Liver (tissue), 9 donors: Measurements from ENCODE around the gene SMAD5. TPM values are rescaled to one million over a fixed set of nuclear protein-coding genes. Genes with fewer than 3 reads are reported as not detected.

Experiments used
- DNase-seq: peaks from one replicate; pipeline ENCODE4 v3.0.0-alpha.2; 2017; ENCODE audit warnings: low spot score
- H3K27ac ChIP-seq, 2 donors: one replicate each; pipeline ENCODE4 v1.7.0; 2013; ENCODE audit warnings: inconsistent platforms in 2 of 2, low read length in 2 of 2, control low read depth in 1 of 2, low read depth in 1 of 2, mild to moderate bottlenecking in 1 of 2
- H3K27me3 ChIP-seq, 4 donors: one replicate each; pipeline versions ENCODE4 v1.6.1 to v1.7.0; 2013; ENCODE audit warnings: low read length in 3 of 4, inconsistent platforms in 1 of 4, mild to moderate bottlenecking in 1 of 4, moderate library complexity in 1 of 4; ENCODE audit not compliant: control insufficient read depth in 4 of 4, insufficient read depth in 4 of 4
- H3K36me3 ChIP-seq, 4 donors: one replicate each; pipeline versions ENCODE4 v1.6.1 to v1.7.0; 2013; ENCODE audit warnings: low read length in 3 of 4, mild to moderate bottlenecking in 3 of 4, low read depth in 1 of 4, moderate library complexity in 1 of 4; ENCODE audit not compliant: control insufficient read depth in 4 of 4, insufficient read depth in 3 of 4
- H3K4me1 ChIP-seq, 4 donors: one replicate each; pipeline versions ENCODE4 v1.6.1 to v1.7.0; 2013; ENCODE audit warnings: low read length in 3 of 4, mild to moderate bottlenecking in 3 of 4, moderate library complexity in 1 of 4; ENCODE audit not compliant: control insufficient read depth in 4 of 4, insufficient read depth in 4 of 4
- H3K4me3 ChIP-seq, 3 donors: one replicate each; pipeline versions ENCODE4 v1.6.1 to v1.7.0; 2013; ENCODE audit warnings: low read length in 3 of 3, control low read depth in 1 of 3, low read depth in 1 of 3, mild to moderate bottlenecking in 1 of 3
- H3K9ac ChIP-seq, 2 donors: one replicate each; pipeline ENCODE4 v1.7.0; 2013; ENCODE audit warnings: low read length in 2 of 2, mild to moderate bottlenecking in 2 of 2, moderate library complexity in 2 of 2, control low read depth in 1 of 2, low read depth in 1 of 2
- H3K9me3 ChIP-seq, 4 donors: one replicate each; pipeline versions ENCODE4 v1.6.1 to v1.7.0; 2013; ENCODE audit warnings: low read length in 3 of 4; ENCODE audit not compliant: control insufficient read depth in 4 of 4
- EGR1 ChIP-seq, 2 donors: IDR thresholded peaks; 2 replicates each; pipeline ENCODE4 v1.6.1; 2016 to 2018; ENCODE audit warnings: antibody characterized with exemption in 2 of 2, low read depth in 2 of 2
- FOXA1 ChIP-seq: IDR thresholded peaks from 2 replicates; pipeline ENCODE4 v1.6.1; 2016; ENCODE audit warnings: antibody characterized with exemption
- FOXA2 ChIP-seq: IDR thresholded peaks from 2 replicates; pipeline ENCODE4 v1.6.1; 2016; ENCODE audit warnings: antibody characterized with exemption
- GABPA ChIP-seq, 2 donors: IDR thresholded peaks in 1 of 2; conservative IDR thresholded peaks in 1 of 2; 2 replicates each; pipeline ENCODE4 v1.6.1; 2016; ENCODE audit warnings: antibody characterized with exemption in 2 of 2, mild to moderate bottlenecking in 1 of 2, moderate library complexity in 1 of 2
- HNF4A ChIP-seq, 2 donors: conservative IDR thresholded peaks; 2 replicates each; pipeline ENCODE4 v1.6.1; 2016; ENCODE audit warnings: antibody characterized with exemption in 2 of 2, mild to moderate bottlenecking in 2 of 2
- HNF4G ChIP-seq: IDR thresholded peaks from 2 replicates; pipeline ENCODE4 v1.6.1; 2016; ENCODE audit warnings: antibody characterized with exemption
- JUND ChIP-seq, 2 donors: IDR thresholded peaks; 2 replicates each; pipeline ENCODE4 v1.6.1; 2016; ENCODE audit warnings: antibody characterized with exemption in 2 of 2
- NR2F2 ChIP-seq: IDR thresholded peaks from 2 replicates; pipeline ENCODE4 v1.6.1; 2016; ENCODE audit warnings: antibody characterized with exemption
- RAD21 ChIP-seq, 2 donors: IDR thresholded peaks; 2 replicates each; pipeline ENCODE4 v1.6.1; 2016; ENCODE audit warnings: antibody characterized with exemption in 2 of 2, mild to moderate bottlenecking in 2 of 2
- RXRA ChIP-seq, 2 donors: IDR thresholded peaks; 2 replicates each; pipeline ENCODE4 v1.6.1; 2017 to 2018; ENCODE audit warnings: antibody characterized with exemption in 2 of 2, mild to moderate bottlenecking in 1 of 2
- SP1 ChIP-seq: IDR thresholded peaks from 2 replicates; pipeline ENCODE4 v1.6.1; 2018; ENCODE audit warnings: antibody characterized with exemption, mild to moderate bottlenecking
- TAF1 ChIP-seq: conservative IDR thresholded peaks from 2 replicates; pipeline ENCODE4 v1.6.1; 2016; ENCODE audit warnings: antibody characterized with exemption, mild to moderate bottlenecking
- YY1 ChIP-seq: IDR thresholded peaks from 2 replicates; pipeline ENCODE4 v1.6.1; 2016; ENCODE audit warnings: antibody characterized with exemption, mild to moderate bottlenecking
- WGBS: extraction: QIAGEN DNeasy Blood & Tissue Kit; methylation state at CpG from one replicate; pipeline ENCODE4 v1.1.7; 2013; 5-methylcytosine and 5-hydroxymethylcytosine counted together
- polyA plus RNA-seq, 2 donors: library from polyadenylated mRNA; stranded (reverse) in 1 of 2; unstranded in 1 of 2; fragments of 200-250 nt in 1 of 2; fragments of >200 nt in 1 of 2; fragmentation: Nextera tagmentation in 1 of 2; extraction: Ambion mirVana in 1 of 2; gene quantifications; one replicate each; pipeline versions ENCODE4 v1.2.1 to v1.2.3, GENCODE V29; 2013 to 2015
- total RNA-seq, 2 donors: library from RNA; depleted of rRNA; stranded (reverse); fragments of >200 nt; gene quantifications; one replicate each; pipeline ENCODE4 v1.2.3, GENCODE V29; 2014
- TF ChIP-seq, protein P1 (sequence below): fragments of 150-350 bp; IDR thresholded peaks from 2 replicates; pipeline ENCODE4 v1.5.1; 2017; ENCODE audit warnings: improper control_type of control experiment, low read depth, low read length; ENCODE audit not compliant: missing input control
- TF ChIP-seq, protein P2 (sequence below): IDR thresholded peaks from 2 replicates; pipeline ENCODE4 v1.6.1; 2016; ENCODE audit warnings: antibody characterized with exemption
- TF ChIP-seq, protein P3 (sequence below): IDR thresholded peaks from 2 replicates; pipeline ENCODE4 v1.6.1; 2016; ENCODE audit warnings: antibody characterized with exemption
- TF ChIP-seq, protein P4 (sequence below): IDR thresholded peaks from 2 replicates; pipeline ENCODE4 v1.6.1; 2016; ENCODE audit warnings: antibody characterized with exemption, mild to moderate bottlenecking
- TF ChIP-seq, protein P5 (sequence below): IDR thresholded peaks from 2 replicates; pipeline ENCODE4 v1.6.1; 2016; ENCODE audit warnings: antibody characterized with exemption
- donor health status: healthy.
- donor health status: healthy.
- donor health status: healthy.
- donor health status: healthy.
- donor health status: healthy.

The SMAD5 gene
- total and polyA plus RNA-seq, 4 donors: 5.9 to 42.0 (median 16.3) TPM

DNA sequence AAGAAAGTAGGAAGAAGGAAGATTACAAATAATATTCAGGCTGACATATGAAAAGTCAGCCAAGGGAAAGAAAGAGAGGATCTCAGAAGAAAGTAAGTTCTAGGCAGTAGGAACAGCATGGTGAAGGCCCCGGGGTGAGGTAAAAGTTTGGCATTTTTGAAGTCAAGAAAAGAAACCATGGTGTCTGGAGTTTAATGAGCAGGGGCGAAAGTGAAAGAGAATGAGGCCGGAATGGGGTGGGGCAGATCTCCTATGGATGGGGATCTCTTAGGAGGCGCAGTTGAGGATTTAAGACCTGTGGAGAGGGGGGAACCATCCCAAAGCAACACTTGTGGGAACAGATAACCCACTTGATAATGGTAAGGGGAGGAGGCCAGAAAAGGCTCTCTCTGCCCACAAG is 42.3 kb upstream of the SMAD5 start (continued):
- TF ChIP-seq, protein P1, sequence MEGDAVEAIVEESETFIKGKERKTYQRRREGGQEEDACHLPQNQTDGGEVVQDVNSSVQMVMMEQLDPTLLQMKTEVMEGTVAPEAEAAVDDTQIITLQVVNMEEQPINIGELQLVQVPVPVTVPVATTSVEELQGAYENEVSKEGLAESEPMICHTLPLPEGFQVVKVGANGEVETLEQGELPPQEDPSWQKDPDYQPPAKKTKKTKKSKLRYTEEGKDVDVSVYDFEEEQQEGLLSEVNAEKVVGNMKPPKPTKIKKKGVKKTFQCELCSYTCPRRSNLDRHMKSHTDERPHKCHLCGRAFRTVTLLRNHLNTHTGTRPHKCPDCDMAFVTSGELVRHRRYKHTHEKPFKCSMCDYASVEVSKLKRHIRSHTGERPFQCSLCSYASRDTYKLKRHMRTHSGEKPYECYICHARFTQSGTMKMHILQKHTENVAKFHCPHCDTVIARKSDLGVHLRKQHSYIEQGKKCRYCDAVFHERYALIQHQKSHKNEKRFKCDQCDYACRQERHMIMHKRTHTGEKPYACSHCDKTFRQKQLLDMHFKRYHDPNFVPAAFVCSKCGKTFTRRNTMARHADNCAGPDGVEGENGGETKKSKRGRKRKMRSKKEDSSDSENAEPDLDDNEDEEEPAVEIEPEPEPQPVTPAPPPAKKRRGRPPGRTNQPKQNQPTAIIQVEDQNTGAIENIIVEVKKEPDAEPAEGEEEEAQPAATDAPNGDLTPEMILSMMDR: no peak
- TF ChIP-seq JUND (IDR thresholded peaks at IDR 0.05): no peak
- TF ChIP-seq TAF1: no peak
- no peak for TF ChIP-seq RAD21 (IDR thresholded peaks at IDR 0.05)
- no peak for TF ChIP-seq HNF4G
- no peak for TF ChIP-seq NR2F2
- TF ChIP-seq RXRA (IDR thresholded peaks at IDR 0.05): no peak

DNA sequence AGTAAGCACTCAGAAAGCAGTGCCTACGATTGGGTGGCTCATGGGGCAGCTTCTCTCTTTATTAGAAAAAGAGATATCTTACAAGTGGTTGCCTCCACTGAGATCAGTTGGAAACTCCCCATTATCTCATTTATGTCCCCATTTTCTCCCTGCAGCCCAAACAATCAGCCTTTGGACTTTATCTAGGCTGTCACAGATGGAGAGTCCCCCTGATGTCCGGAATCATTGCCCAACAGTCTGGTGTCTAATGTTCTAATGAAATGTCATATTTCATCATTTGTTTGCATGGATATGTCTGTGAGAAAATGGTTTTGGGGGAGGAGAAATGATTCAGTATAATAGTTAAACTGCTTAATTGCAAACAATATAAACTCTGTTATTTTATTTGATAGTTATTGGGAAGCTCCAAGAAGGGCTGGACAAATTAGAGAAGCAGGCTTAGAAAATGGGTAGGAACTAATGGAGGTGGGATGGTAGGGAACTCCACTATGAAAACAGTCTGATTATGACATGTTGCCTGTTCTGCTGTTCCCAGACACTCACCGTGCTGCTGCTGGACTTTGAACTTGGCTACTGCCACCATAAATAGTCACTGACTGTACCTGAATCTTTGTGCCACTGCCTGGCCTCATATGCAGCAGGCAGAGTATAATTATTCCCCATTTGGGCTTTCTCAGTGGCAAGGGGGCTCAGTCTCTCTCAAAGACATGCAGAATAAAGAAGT is 38.3 kb upstream of the SMAD5 start:
- no peak for DNase-seq
- 23% methylated on average over 3 of the region's 3 CpGs for WGBS
- TF ChIP-seq HNF4G (peak; percentile 88), GABPA (IDR thresholded peaks at IDR 0.05 in 1 of 2, conservative IDR thresholded peaks at IDR 0.05 in 1 of 2) (peak in 1 of 2 donors; percentile 23), TAF1 (peak; percentile 75), YY1 (peak; percentile 79), JUND (IDR thresholded peaks at IDR 0.05) (peak; percentile 68 to 92), FOXA1 (no peak), NR2F2 (no peak), HNF4A (conservative IDR thresholded peaks at IDR 0.05) (peak; percentile 85 to 92), RXRA (IDR thresholded peaks at IDR 0.05) (peak; percentile 56 to 79), SP1 (peak; percentile 98), RAD21 (IDR thresholded peaks at IDR 0.05) (peak; percentile 13 to 16), EGR1 (IDR thresholded peaks at IDR 0.05; ENCODE audit: low read depth in 2 of 2) (no peak), FOXA2 (peak; percentile 25)
- TF ChIP-seq, protein P2, sequence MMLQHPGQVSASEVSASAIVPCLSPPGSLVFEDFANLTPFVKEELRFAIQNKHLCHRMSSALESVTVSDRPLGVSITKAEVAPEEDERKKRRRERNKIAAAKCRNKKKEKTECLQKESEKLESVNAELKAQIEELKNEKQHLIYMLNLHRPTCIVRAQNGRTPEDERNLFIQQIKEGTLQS: peak; percentile 83
- TF ChIP-seq, protein P3, sequence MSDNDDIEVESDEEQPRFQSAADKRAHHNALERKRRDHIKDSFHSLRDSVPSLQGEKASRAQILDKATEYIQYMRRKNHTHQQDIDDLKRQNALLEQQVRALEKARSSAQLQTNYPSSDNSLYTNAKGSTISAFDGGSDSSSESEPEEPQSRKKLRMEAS: peak; percentile 57
- TF ChIP-seq, protein P1: no peak
- TF ChIP-seq, protein P4, sequence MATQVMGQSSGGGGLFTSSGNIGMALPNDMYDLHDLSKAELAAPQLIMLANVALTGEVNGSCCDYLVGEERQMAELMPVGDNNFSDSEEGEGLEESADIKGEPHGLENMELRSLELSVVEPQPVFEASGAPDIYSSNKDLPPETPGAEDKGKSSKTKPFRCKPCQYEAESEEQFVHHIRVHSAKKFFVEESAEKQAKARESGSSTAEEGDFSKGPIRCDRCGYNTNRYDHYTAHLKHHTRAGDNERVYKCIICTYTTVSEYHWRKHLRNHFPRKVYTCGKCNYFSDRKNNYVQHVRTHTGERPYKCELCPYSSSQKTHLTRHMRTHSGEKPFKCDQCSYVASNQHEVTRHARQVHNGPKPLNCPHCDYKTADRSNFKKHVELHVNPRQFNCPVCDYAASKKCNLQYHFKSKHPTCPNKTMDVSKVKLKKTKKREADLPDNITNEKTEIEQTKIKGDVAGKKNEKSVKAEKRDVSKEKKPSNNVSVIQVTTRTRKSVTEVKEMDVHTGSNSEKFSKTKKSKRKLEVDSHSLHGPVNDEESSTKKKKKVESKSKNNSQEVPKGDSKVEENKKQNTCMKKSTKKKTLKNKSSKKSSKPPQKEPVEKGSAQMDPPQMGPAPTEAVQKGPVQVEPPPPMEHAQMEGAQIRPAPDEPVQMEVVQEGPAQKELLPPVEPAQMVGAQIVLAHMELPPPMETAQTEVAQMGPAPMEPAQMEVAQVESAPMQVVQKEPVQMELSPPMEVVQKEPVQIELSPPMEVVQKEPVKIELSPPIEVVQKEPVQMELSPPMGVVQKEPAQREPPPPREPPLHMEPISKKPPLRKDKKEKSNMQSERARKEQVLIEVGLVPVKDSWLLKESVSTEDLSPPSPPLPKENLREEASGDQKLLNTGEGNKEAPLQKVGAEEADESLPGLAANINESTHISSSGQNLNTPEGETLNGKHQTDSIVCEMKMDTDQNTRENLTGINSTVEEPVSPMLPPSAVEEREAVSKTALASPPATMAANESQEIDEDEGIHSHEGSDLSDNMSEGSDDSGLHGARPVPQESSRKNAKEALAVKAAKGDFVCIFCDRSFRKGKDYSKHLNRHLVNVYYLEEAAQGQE: peak; percentile 49
- TF ChIP-seq, protein P5, sequence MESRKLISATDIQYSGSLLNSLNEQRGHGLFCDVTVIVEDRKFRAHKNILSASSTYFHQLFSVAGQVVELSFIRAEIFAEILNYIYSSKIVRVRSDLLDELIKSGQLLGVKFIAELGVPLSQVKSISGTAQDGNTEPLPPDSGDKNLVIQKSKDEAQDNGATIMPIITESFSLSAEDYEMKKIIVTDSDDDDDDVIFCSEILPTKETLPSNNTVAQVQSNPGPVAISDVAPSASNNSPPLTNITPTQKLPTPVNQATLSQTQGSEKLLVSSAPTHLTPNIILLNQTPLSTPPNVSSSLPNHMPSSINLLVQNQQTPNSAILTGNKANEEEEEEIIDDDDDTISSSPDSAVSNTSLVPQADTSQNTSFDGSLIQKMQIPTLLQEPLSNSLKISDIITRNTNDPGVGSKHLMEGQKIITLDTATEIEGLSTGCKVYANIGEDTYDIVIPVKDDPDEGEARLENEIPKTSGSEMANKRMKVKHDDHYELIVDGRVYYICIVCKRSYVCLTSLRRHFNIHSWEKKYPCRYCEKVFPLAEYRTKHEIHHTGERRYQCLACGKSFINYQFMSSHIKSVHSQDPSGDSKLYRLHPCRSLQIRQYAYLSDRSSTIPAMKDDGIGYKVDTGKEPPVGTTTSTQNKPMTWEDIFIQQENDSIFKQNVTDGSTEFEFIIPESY: peak; percentile 82
- Histone ChIP-seq H3K27me3 (no peaks in the 10 kb centered on the region), H3K36me3 (no peaks in the 10 kb centered on the region), H3K4me3 (no peak overlapping the region), H3K4me1 (peaks cover 8 to 36% (median 13%) of the 10 kb centered on the region in 4 donors), H3K9me3 (no peaks in the 10 kb centered on the region), H3K27ac (peak overlapping the region; percentile 93 to 94), H3K9ac (peak overlapping the region; percentile 33 to 39)
